IPS-NIHi7 (cell line): Measurements from ENCODE around the gene DEGS2.

Source experiments
- DNase-seq: peaks from one replicate; pipeline ENCODE4 v3.0.0; 2012; ENCODE audit warnings: mixed read lengths; ENCODE audit errors: extremely low spot score

The DEGS2 gene

GRCh38 chr14:100148837-100149731, 10.4 kb downstream of the DEGS2 start:
- no peak for DNase-seq

- DNase-seq, result no peak
Measured at GRCh38 chr14:100147691-100148464, 11.6 kb downstream of the DEGS2 start.

- DNase-seq, result no peak
Measured at GRCh38 chr14:100147181-100147631, 12.2 kb downstream of the DEGS2 start.

- DNase-seq, result no peak
Measured at GRCh38 chr14:100146531-100147091, 12.8 kb downstream of the DEGS2 start.

- DNase-seq, result no peak
Measured at GRCh38 chr14:100145682-100146464, 13.6 kb downstream of the DEGS2 start.

- DNase-seq, result no peak
Measured at GRCh38 chr14:100144996-100145646, 14.3 kb downstream of the DEGS2 start.

- no peak for DNase-seq
Measured at GRCh38 chr14:100144645-100144995, 14.8 kb downstream of the DEGS2 start.

GRCh38 chr14:100143934-100144333, 15.5 kb downstream of the DEGS2 start:
- DNase-seq, result no peak

GRCh38 chr14:100143523-100143922, 15.9 kb downstream of the DEGS2 start:
- DNase-seq, result no peak

- no peak for DNase-seq
Measured at GRCh38 chr14:100142073-100143040, 17.1 kb downstream of the DEGS2 start.

- DNase-seq, result no peak
Measured at GRCh38 chr14:100141098-100141497, 18.3 kb downstream of the DEGS2 start.

GRCh38 chr14:100140452-100141078, 18.9 kb downstream of the DEGS2 start:
- DNase-seq, result peak; percentile 86

GRCh38 chr14:100138955-100139354, 20.5 kb downstream of the DEGS2 start:
- no peak for DNase-seq

- no peak for DNase-seq
Measured at GRCh38 chr14:100138082-100138787, 21.2 kb downstream of the DEGS2 start.

GRCh38 chr14:100137173-100137572, 22.3 kb downstream of the DEGS2 start:
- no peak for DNase-seq

GRCh38 chr14:100135784-100136183, 23.7 kb downstream of the DEGS2 start:
- peak; percentile 50 for DNase-seq

GRCh38 chr14:100135073-100135472, 24.4 kb downstream of the DEGS2 start:
- DNase-seq, result no peak

GRCh38 chr14:100134586-100134985, 24.9 kb downstream of the DEGS2 start:
- no peak for DNase-seq
